Hepatic stellate cell (primary cell): ENCODE measurements around the gene SPIRE2.

Source experiments
- DNase-seq: peaks from one replicate; pipeline ENCODE4 v3.0.0; 2011; ENCODE audit warnings: low spot score

The SPIRE2 gene

GRCh38 chr16:89837014-89837546 is 8.8 kb downstream of the SPIRE2 start:
- no peak for DNase-seq

GRCh38 chr16:89841275-89841674 is 13.0 kb downstream of the SPIRE2 start:
- no peak for DNase-seq

- peak; percentile 57 for DNase-seq
Observed at GRCh38 chr16:89842471-89843408, 14.5 kb downstream of the SPIRE2 start.

- DNase-seq: no peak
Observed at GRCh38 chr16:89843409-89844350, 15.4 kb downstream of the SPIRE2 start.

GRCh38 chr16:89844739-89845339 is 16.6 kb downstream of the SPIRE2 start:
- DNase-seq: no peak

DNA sequence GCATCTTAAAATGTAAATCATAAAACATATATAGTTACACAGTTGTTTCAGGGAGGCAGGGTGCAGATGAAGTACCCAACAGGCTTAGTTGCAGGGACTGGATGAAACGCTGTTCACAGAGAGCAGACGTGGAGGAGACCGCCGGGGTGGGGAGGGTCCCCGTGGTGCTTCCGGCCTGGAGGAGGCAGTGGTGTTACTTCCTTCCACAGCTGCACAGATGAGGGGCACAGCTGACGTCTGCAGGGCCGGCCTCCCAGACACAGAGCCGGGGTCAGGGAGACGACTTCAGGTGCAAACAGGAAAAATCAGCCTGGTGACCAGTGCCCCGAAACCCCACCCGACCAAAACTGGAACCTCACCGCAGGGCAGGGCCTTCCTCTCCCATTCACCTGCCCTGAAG is 17.1 kb downstream of the SPIRE2 start:
- no peak for DNase-seq

DNA sequence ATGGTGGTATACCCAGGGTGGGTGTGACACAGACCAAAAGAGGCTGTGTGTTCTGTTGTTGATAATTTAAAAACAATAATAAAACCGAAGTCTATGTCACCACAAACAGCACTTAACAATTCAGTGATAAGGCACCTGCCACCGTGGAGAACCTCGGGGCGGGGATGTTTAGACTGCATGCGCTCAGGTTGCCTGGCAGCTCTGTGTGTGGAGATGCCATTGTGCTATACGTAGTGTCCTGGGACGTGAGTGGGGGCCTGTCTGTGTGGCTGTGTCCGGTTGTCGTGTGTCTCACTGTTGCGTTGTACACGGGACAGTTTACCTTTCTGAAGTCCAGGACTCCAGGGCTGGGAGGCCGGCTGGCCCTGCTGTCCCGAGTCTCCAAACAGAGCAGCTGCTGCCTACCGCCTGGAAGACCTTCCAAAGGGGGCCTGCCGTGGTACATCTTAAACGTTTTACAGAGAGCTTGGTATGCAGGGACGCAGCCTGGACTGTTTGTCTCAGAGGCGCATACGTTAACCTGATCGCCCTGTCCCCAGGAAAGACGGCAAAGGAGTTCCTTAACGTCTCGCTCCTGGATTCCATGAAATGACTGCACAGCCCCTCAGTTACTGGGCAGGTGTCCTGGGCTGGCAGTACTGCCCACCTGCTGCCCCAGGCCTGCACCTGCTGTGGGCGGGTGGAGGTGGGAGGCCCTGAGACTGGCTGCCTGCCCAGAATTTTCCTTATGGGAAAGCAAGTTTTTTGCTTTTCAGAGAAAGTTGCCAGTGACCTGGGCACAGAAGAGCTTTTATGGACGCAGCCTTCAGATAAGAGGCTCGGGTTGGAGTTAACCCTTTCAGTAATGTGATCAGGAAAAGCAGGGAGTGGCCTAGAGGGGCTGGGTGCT is 19.0 kb downstream of the SPIRE2 start:
- DNase-seq: no peak

- DNase-seq: no peak
Observed at GRCh38 chr16:89847940-89848297, 19.6 kb downstream of the SPIRE2 start.

DNA sequence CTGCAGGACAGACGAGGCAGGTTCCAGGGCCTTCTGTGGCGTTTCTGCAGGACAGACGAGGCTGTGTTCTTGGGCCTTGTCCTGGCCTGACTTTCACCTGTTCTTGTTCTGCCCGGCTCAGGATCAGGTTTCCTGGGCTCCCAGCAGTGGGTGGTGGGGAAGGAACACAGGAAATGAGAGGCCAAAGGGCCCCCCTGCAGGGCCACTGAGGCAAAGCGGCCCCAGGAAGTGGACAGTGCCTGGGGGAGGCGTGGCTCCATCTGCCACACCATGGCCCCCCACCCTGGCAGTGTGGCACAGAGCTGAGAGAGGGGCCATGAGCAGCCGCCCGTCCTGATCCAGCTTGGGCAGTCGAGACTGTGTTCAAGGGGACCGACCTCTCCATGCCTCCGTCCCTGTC is 20.7 kb downstream of the SPIRE2 start:
- no peak for DNase-seq

DNA sequence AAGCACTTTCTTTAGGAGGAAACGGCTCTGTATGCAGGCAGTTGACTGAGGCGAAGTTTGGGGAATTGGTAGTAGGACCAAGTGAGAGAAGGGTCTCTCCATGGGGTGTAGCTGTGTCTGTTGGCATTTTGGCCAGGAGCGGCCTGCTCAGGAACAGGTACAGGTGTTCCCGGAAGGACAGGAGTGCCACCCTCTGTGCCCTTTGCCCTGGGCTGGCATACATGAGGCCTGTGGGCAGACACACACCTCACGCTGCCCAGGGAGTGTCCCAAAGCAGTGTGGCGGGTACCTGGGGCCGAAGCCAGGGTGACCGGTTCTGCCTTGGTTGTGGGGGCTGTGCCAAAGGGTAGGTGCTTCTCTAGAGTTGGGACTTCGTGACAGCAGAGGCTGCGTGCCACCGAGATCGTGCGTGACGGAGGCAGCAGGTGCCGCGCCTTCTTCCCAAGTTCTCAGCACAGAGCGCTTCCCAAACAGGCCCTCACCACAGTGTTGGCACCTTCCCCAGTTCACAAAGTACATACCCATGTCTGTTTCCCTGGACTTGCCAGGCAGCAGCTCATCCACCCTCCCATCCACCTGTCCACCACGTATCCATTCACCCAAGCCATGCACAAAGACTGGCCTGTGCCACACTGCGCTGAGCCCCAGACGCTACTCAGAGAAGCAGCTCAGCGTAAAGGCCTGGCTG is 25.2 kb downstream of the SPIRE2 start:
- DNase-seq: no peak

- DNase-seq: no peak
Observed at GRCh38 chr16:89855301-89855945, 27.1 kb downstream of the SPIRE2 start.

GRCh38 chr16:89855986-89856385 is 27.7 kb downstream of the SPIRE2 start:
- DNase-seq: no peak

DNA sequence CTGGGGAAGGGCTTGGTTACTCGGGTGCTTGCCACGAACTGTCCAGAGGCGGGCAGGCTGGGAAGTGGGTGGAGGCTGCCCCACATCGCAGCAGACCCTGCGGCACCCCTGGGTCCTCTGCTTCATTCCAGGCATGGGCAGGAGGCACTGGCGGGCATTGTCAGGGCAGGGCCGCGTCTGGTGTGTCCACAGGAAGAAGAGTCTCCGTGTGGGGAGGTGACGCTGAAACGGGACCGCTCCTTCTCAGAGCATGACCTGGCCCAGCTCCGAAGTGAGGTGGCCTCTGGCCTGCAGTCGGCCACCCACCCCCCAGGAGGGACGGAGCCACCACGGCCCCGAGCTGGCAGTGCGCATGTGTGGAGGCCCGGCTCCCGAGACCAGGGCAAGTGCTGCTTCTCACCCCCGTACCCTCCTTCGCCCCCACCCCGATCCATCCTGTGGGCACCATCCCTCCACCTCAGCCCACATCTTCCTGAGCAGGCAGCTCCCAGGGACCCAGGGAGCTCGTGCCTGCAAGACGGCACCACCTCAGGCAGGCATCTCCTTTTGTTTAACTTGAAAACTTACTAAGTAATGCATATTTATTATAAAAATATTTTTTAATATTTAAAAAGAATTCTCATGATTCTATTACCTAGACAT is 30.8 kb downstream of the SPIRE2 start:
- no peak for DNase-seq

DNA sequence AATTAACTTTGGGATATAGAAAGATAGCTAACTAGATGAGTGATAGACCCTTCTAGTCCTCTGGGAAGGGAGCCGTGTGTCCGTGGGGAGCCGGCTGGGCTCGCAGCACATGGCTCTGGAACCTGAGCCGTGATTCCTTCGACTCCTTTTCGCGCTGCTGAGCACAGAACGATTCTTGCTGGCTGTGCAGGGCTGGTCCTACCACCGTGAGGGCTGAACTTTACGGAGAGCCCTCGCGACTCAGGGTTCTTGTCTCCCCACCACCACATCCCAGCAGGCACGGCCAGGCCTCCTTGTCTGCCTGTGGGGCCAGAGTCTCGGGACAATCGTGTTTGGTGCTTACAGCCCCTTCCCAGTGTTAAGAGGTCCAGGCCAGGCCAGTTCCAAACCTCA is 31.3 kb downstream of the SPIRE2 start:
- DNase-seq: no peak

GRCh38 chr16:89860747-89861304 is 32.6 kb downstream of the SPIRE2 start:
- peak; percentile 88 for DNase-seq

DNA sequence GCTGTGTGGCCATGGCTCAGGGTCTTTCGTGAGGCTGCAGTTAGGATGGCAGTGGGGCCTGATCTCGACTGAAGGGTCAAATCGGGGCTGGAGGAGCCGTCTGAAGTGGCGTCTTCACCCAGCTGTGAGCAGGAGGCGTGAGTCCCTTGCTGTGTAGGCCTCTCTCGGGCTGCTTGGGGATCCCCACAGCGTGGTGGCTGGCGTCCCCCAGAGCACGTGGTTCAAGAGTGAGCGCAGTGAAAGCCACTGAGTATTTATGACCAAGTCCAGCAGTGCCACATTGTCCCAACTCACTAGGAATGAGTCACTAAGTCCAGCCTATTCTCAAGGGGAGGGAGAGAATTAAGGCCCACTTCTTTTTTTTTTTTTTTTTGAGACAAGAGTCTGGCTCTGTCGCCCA is 33.4 kb downstream of the SPIRE2 start:
- no peak for DNase-seq

DNA sequence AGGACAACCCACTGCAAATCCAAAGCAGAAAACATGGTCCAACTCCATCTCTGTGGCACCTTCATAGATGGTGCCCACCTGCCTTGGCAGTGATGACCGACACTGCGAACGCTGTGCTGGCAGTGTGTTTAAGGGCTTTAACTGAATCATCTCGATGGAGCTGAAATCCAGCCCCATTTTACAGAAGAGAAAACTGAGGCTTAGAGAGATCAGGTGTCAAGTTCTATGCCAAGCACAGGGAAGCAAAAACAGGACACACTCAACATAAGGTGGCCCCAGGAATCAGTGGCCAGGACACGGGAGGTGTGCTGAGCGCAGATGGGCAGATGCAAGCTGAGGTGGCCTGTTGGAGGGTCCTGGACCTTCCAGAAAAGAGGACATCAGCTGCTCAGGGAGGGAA is 34.5 kb downstream of the SPIRE2 start:
- no peak for DNase-seq

- DNase-seq: no peak
Observed at GRCh38 chr16:89863741-89864526, 35.7 kb downstream of the SPIRE2 start.

- DNase-seq: no peak
Observed at GRCh38 chr16:89864527-89864820, 36.2 kb downstream of the SPIRE2 start.
